ENCODE measurements around the gene MAP1LC3B. TPM values are rescaled to one million over a fixed set of nuclear protein-coding genes. Genes with fewer than 3 reads are reported as not detected.

MAP1LC3B gene
- total RNA-seq, 1 experiment from 2014 or later, result 72.3 TPM

GRCh38 chr16:87406495-87407088, 14.5 kb downstream of the MAP1LC3B start:
- intact Hi-C loops (cut with micrococcal nuclease; ENCODE audit: unreplicated experiment), result no loop called here
- Mint-ChIP-seq H3K4me1 (ENCODE audit: low read depth, unreplicated experiment) (peaks cover 3% of the 10 kb centered on the region), H3K36me3 (ENCODE audit: insufficient read depth, unreplicated experiment) (peaks cover 82% of the 10 kb centered on the region), H3K9me3 (ENCODE audit: unreplicated experiment) (no peaks in the 10 kb centered on the region), H3K27me3 (ENCODE audit: insufficient read depth, unreplicated experiment) (no peaks in the 10 kb centered on the region), H3K27ac (ENCODE audit: unreplicated experiment) (no peak overlapping the region), H3K4me3 (ENCODE audit: unreplicated experiment) (no peak overlapping the region)
- CTCF ChIA-PET, result no interaction called here
- no peaks in the 10 kb centered on the region for H3K27me3 ChIP-seq (replicated peaks; ENCODE audit: control insufficient read depth, insufficient read depth, low read length)
- H3K4me3 ChIP-seq (ENCODE audit: low read depth, low read length), result no peak overlapping the region
- H3K36me3 ChIP-seq (ENCODE audit: control insufficient read depth, insufficient read depth, low read length), result peaks cover 5% of the 10 kb centered on the region
- POLR2A ChIA-PET, result interaction anchor here (0.5 kb wide), 1 partner anchor 152 kb away, joined by 3 read pairs; no protein-coding TSS in a partner anchor
- no TSS peak for BruUV-seq (replicated peaks)
- no peak for TF ChIP-seq CTCF (IDR thresholded peaks at IDR 0.05; ENCODE audit: insufficient read depth in 1 of 2, low read depth in 1 of 2, low read length in 1 of 2, severe bottlenecking in 1 of 2, unreplicated experiment in 1 of 2)
- no peak for DNase-seq
- H3K9me3 ChIP-seq, result no peaks in the 10 kb centered on the region
- no peaks in the 10 kb centered on the region for H3K4me1 ChIP-seq

- CTCF ChIA-PET, result interaction anchor here (0.6 kb wide), 1 partner anchor 522 kb away, joined by 6 read pairs; no protein-coding TSS in a partner anchor
- Mint-ChIP-seq H3K27me3 (ENCODE audit: insufficient read depth, unreplicated experiment) (no peaks in the 10 kb centered on the region), H3K9me3 (ENCODE audit: unreplicated experiment) (no peaks in the 10 kb centered on the region), H3K36me3 (ENCODE audit: insufficient read depth, unreplicated experiment) (peaks cover 86% of the 10 kb centered on the region), H3K27ac (ENCODE audit: unreplicated experiment) (no peak overlapping the region), H3K4me1 (ENCODE audit: low read depth, unreplicated experiment) (peaks cover 9% of the 10 kb centered on the region), H3K4me3 (ENCODE audit: unreplicated experiment) (no peak overlapping the region)
- POLR2A ChIA-PET, result interaction anchor here (0.7 kb wide), 1 partner anchor 1156 kb away, joined by 3 read pairs; no protein-coding TSS in a partner anchor
- Histone ChIP-seq H3K27me3 (replicated peaks; ENCODE audit: control insufficient read depth, insufficient read depth, low read length) (no peaks in the 10 kb centered on the region), H3K36me3 (ENCODE audit: control insufficient read depth, insufficient read depth, low read length) (peaks cover 8% of the 10 kb centered on the region), H3K4me3 (ENCODE audit: low read depth, low read length) (no peak overlapping the region), H3K9me3 (no peaks in the 10 kb centered on the region), H3K4me1 (no peaks in the 10 kb centered on the region)
- no TSS peak for BruUV-seq (replicated peaks)
- intact Hi-C loops (cut with micrococcal nuclease; ENCODE audit: unreplicated experiment), result no loop called here
- no peak for TF ChIP-seq CTCF (IDR thresholded peaks at IDR 0.05; ENCODE audit: insufficient read depth in 1 of 2, low read depth in 1 of 2, low read length in 1 of 2, severe bottlenecking in 1 of 2, unreplicated experiment in 1 of 2)
- DNase-seq, result no peak
These were observed 15.5 kb downstream of the MAP1LC3B start for GRCh38 chr16:87407511-87408112.

GRCh38 chr16:87409153-87409552, 17.0 kb downstream of the MAP1LC3B start:
- Mint-ChIP-seq H3K4me3 (ENCODE audit: unreplicated experiment) (no peak overlapping the region), H3K27me3 (ENCODE audit: insufficient read depth, unreplicated experiment) (no peaks in the 10 kb centered on the region), H3K4me1 (ENCODE audit: low read depth, unreplicated experiment) (peaks cover 9% of the 10 kb centered on the region), H3K9me3 (ENCODE audit: unreplicated experiment) (no peaks in the 10 kb centered on the region), H3K27ac (ENCODE audit: unreplicated experiment) (no peak overlapping the region), H3K36me3 (ENCODE audit: insufficient read depth, unreplicated experiment) (peaks cover 79% of the 10 kb centered on the region)
- intact Hi-C loops (cut with micrococcal nuclease; ENCODE audit: unreplicated experiment), result no loop called here
- no peak overlapping the region for H3K4me3 ChIP-seq (ENCODE audit: low read depth, low read length)
- CTCF ChIA-PET, result no interaction called here
- no TSS peak for BruUV-seq (replicated peaks)
- H3K9me3 ChIP-seq, result no peaks in the 10 kb centered on the region
- DNase-seq, result no peak
- H3K36me3 ChIP-seq (ENCODE audit: control insufficient read depth, insufficient read depth, low read length), result peaks cover 8% of the 10 kb centered on the region
- H3K4me1 ChIP-seq, result no peaks in the 10 kb centered on the region
- TF ChIP-seq CTCF (IDR thresholded peaks at IDR 0.05; ENCODE audit: insufficient read depth in 1 of 2, low read depth in 1 of 2, low read length in 1 of 2, severe bottlenecking in 1 of 2, unreplicated experiment in 1 of 2), result no peak
- POLR2A ChIA-PET, result no interaction called here
- H3K27me3 ChIP-seq (replicated peaks; ENCODE audit: control insufficient read depth, insufficient read depth, low read length), result no peaks in the 10 kb centered on the region
